Loucy (cell line): ENCODE data around the gene SH3BP5.

ENCODE experiments used
- EZH2phosphoT487 ChIP-seq: fragments of 200-600 bp; IDR thresholded peaks from 2 replicates; pipeline ENCODE4 v1.6.1; 2018; ENCODE audit warnings: antibody characterized with exemption, mild to moderate bottlenecking, moderate library complexity, borderline replicate concordance
- TF ChIP-seq, protein P1 (sequence below): fragments of 200-600 bp; sonication (generic); conservative IDR thresholded peaks from 2 replicates; pipeline ENCODE4 v1.5.1; 2014; ENCODE audit warnings: mild to moderate bottlenecking, antibody characterized with exemption, low read length

DNA sequence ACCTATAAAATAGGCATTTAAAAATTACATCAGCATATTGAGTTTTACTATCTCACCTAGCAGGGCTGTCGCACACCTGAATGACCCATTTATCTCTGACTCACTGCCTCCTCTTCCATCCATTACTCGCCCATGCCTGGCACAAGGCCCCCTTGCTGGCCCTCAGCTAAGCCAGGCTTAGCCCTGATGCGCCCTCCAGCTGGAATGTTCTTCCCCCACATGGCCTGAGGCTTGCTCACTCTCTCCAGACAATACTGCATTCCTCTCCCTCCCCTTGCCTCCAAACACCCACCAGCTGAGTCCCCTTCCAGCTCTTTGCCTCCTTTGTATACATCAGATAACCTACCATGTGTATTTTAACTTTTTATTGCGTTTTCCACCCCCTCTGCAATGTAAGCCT lies 7.2 kb downstream of the SH3BP5 start:
- TF ChIP-seq, protein P1, sequence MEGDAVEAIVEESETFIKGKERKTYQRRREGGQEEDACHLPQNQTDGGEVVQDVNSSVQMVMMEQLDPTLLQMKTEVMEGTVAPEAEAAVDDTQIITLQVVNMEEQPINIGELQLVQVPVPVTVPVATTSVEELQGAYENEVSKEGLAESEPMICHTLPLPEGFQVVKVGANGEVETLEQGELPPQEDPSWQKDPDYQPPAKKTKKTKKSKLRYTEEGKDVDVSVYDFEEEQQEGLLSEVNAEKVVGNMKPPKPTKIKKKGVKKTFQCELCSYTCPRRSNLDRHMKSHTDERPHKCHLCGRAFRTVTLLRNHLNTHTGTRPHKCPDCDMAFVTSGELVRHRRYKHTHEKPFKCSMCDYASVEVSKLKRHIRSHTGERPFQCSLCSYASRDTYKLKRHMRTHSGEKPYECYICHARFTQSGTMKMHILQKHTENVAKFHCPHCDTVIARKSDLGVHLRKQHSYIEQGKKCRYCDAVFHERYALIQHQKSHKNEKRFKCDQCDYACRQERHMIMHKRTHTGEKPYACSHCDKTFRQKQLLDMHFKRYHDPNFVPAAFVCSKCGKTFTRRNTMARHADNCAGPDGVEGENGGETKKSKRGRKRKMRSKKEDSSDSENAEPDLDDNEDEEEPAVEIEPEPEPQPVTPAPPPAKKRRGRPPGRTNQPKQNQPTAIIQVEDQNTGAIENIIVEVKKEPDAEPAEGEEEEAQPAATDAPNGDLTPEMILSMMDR, result no peak
- no peak for TF ChIP-seq EZH2phosphoT487
